GM18511 (cell line): ENCODE measurements around the gene HK1.

Experiments used
- ATAC-seq: cut with Tn5 transposase; IDR thresholded peaks from one replicate; pipeline ENCODE4 v1.9.1; 2021; ENCODE audit warnings: mild to moderate bottlenecking, moderate library complexity; ENCODE audit not compliant: unreplicated experiment

Gene HK1

GRCh38 chr10:69372126-69372980 is 94.1 kb downstream of the HK1 start:
- no peak for ATAC-seq

GRCh38 chr10:69374242-69374641 is 95.9 kb downstream of the HK1 start:
- ATAC-seq: no peak

GRCh38 chr10:69374931-69375306 is 96.6 kb downstream of the HK1 start:
- ATAC-seq: no peak

GRCh38 chr10:69375307-69376151 is 97.2 kb downstream of the HK1 start:
- no peak for ATAC-seq

GRCh38 chr10:69376662-69377061 is 98.4 kb downstream of the HK1 start:
- ATAC-seq: no peak

- no peak for ATAC-seq
These were observed 98.9 kb downstream of the HK1 start for GRCh38 chr10:69377191-69377590.

- ATAC-seq: no peak
These were observed 99.6 kb downstream of the HK1 start for GRCh38 chr10:69377933-69378332.

- ATAC-seq: no peak
These were observed 101.5 kb downstream of the HK1 start for GRCh38 chr10:69379800-69380199.

GRCh38 chr10:69382382-69383117 is 104.3 kb downstream of the HK1 start:
- ATAC-seq: no peak

- ATAC-seq: no peak
These were observed 105.3 kb downstream of the HK1 start for GRCh38 chr10:69383558-69383957.

GRCh38 chr10:69384320-69384719 is 106.0 kb downstream of the HK1 start:
- no peak for ATAC-seq

- ATAC-seq: no peak
These were observed 107.4 kb downstream of the HK1 start for GRCh38 chr10:69385454-69386350.

GRCh38 chr10:69387500-69387899 is 109.2 kb downstream of the HK1 start:
- ATAC-seq: no peak

- ATAC-seq: no peak
These were observed 110.2 kb downstream of the HK1 start for GRCh38 chr10:69388488-69388887.

GRCh38 chr10:69389827-69390490 is 111.7 kb downstream of the HK1 start:
- no peak for ATAC-seq

- no peak for ATAC-seq
These were observed 112.9 kb downstream of the HK1 start for GRCh38 chr10:69391158-69391557.

- ATAC-seq: peak; percentile 85
These were observed 114.2 kb downstream of the HK1 start for GRCh38 chr10:69392481-69393000.

GRCh38 chr10:69394020-69394419 is 115.7 kb downstream of the HK1 start:
- no peak for ATAC-seq

GRCh38 chr10:69397972-69398371 is 119.7 kb downstream of the HK1 start:
- no peak for ATAC-seq

- no peak for ATAC-seq
These were observed 120.2 kb downstream of the HK1 start for GRCh38 chr10:69398466-69398865.
